GF-D8 (cell line): ENCODE results near the gene FHL5.
"Not testable (repeated sequence)": the region's sequence is repeated elsewhere in the genome, so short reads cannot be mapped to it uniquely, and the experiment has no call there.

Experiments
- DNase-seq: peaks from one replicate; lab custom pipeline; 2025; lab: John Stamatoyannopoulos, UW

The FHL5 gene

GRCh38 chr6:96562886-96563285 is at the start of gene FHL5:
Gene FHL5 (plus strand): TSS chr6:96563128. CDS start chr6:96603614, 40,486 bp downstream.
- DNase-seq: no peak

GRCh38 chr6:96520171-96521115 is 42.5 kb upstream of the FHL5 start:
- no peak for DNase-seq

GRCh38 chr6:96521306-96521643 is 41.7 kb upstream of the FHL5 start:
- no peak for DNase-seq

GRCh38 chr6:96521644-96522464 is 41.1 kb upstream of the FHL5 start, which contains the start of gene UFL1:
Gene UFL1 (plus strand): TSS chr6:96521806. CDS start chr6:96521874, 68 bp downstream.
- peak; percentile 83 for DNase-seq

GRCh38 chr6:96522465-96523009 is 40.4 kb upstream of the FHL5 start:
- DNase-seq: peak; percentile 30

- no peak for DNase-seq
These were observed 34.7 kb upstream of the FHL5 start for GRCh38 chr6:96528193-96528592.

GRCh38 chr6:96532399-96532798 is 30.5 kb upstream of the FHL5 start:
- no peak for DNase-seq

- DNase-seq: no peak
These were observed 25.2 kb upstream of the FHL5 start for GRCh38 chr6:96537726-96538125.

GRCh38 chr6:96542702-96543101 is 20.2 kb upstream of the FHL5 start:
- DNase-seq: no peak

GRCh38 chr6:96545882-96546281 is 17.0 kb upstream of the FHL5 start:
- DNase-seq: no peak

GRCh38 chr6:96547654-96548053 is 15.3 kb upstream of the FHL5 start:
- DNase-seq: no peak

- DNase-seq: no peak
These were observed 8.4 kb upstream of the FHL5 start for GRCh38 chr6:96554558-96554957.

GRCh38 chr6:96559740-96560139 is 3.2 kb upstream of the FHL5 start:
- DNase-seq: not testable (repeated sequence)

- DNase-seq: no peak
These were observed 925 bp downstream of the FHL5 start for GRCh38 chr6:96563853-96564252.

GRCh38 chr6:96570053-96570452 is 7.1 kb downstream of the FHL5 start:
- DNase-seq: no peak

- no peak for DNase-seq
These were observed 8.6 kb downstream of the FHL5 start for GRCh38 chr6:96571551-96571950.

- no peak for DNase-seq
These were observed 12.4 kb downstream of the FHL5 start for GRCh38 chr6:96575359-96575758.

GRCh38 chr6:96576221-96576620 is 13.3 kb downstream of the FHL5 start:
- DNase-seq: no peak

GRCh38 chr6:96582021-96582420 is 19.1 kb downstream of the FHL5 start:
- DNase-seq: no peak

- DNase-seq: no peak
These were observed 19.5 kb downstream of the FHL5 start for GRCh38 chr6:96582436-96582835.

- DNase-seq: no peak
These were observed 41.5 kb downstream of the FHL5 start for GRCh38 chr6:96604420-96604819.

GRCh38 chr6:96608074-96608473 is 45.1 kb downstream of the FHL5 start:
- no peak for DNase-seq

- no peak for DNase-seq
These were observed 47.1 kb downstream of the FHL5 start for GRCh38 chr6:96610019-96610418.
